CD4-positive, alpha-beta T cell treated with Interleukin-21 for 1 hour (primary cell): ENCODE measurements around the gene POU3F2.
A peak's percentile ranks its signal among the peaks of the same experiment; 100 is the strongest.

Source experiments
- DNase-seq: peaks from one replicate; pipeline ENCODE4 v3.0.0-alpha.2; 2020

POU3F2 gene

GRCh38 chr6:98834060-98835031 lies at the start of gene POU3F2:
Gene POU3F2 (plus strand): TSS chr6:98834574. CDS start chr6:98834874, 300 bp downstream.
- peak; percentile 74 for DNase-seq

GRCh38 chr6:98787435-98787834 lies 46.9 kb upstream of the POU3F2 start:
- DNase-seq: no peak

- no peak for DNase-seq
Observed at GRCh38 chr6:98787961-98788360, 46.4 kb upstream of the POU3F2 start.

GRCh38 chr6:98794307-98794842 lies 40.0 kb upstream of the POU3F2 start:
- no peak for DNase-seq

GRCh38 chr6:98797217-98797994 lies 37.0 kb upstream of the POU3F2 start:
- no peak for DNase-seq

GRCh38 chr6:98800866-98801265 lies 33.5 kb upstream of the POU3F2 start:
- DNase-seq: no peak

- no peak for DNase-seq
Observed at GRCh38 chr6:98808541-98809210, 25.7 kb upstream of the POU3F2 start.

- DNase-seq: no peak
Observed at GRCh38 chr6:98812220-98812619, 22.2 kb upstream of the POU3F2 start.

- no peak for DNase-seq
Observed at GRCh38 chr6:98816799-98817198, 17.6 kb upstream of the POU3F2 start.

- DNase-seq: no peak
Observed at GRCh38 chr6:98821756-98822405, 12.5 kb upstream of the POU3F2 start.

- DNase-seq: no peak
Observed at GRCh38 chr6:98823428-98824161, 10.8 kb upstream of the POU3F2 start.

- DNase-seq: no peak
Observed at GRCh38 chr6:98824162-98824901, 10.0 kb upstream of the POU3F2 start.

GRCh38 chr6:98824902-98825599 lies 9.3 kb upstream of the POU3F2 start:
- no peak for DNase-seq

- no peak for DNase-seq
Observed at GRCh38 chr6:98825600-98826230, 8.7 kb upstream of the POU3F2 start.

- no peak for DNase-seq
Observed at GRCh38 chr6:98827295-98828159, 6.8 kb upstream of the POU3F2 start.

GRCh38 chr6:98828211-98828788 lies 6.1 kb upstream of the POU3F2 start:
- DNase-seq: no peak

- DNase-seq: no peak
Observed at GRCh38 chr6:98828941-98829411, 5.4 kb upstream of the POU3F2 start.

- DNase-seq: no peak
Observed at GRCh38 chr6:98830146-98830545, 4.2 kb upstream of the POU3F2 start.
